ENCODE data around the gene SLC35B2.

DNA sequence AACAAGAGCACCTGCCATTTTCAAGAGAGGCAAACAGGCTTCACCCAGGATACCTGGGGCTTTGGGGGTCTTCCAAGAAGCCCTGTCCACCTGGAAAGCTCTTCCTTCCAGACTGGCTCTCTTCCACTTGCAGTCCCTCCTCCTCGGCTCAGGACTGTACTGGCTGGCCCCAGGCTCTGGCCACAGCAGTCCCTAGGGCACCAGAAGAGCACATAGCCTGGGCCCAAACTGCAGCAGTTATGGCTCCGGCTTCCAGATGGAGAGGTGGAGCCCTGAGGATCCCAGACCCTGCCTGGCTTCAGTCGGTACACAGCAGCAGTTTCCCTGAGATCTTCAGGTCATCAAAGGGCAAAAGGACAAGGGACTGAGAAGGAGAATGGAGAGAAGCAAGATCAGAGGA, 1.6 kb upstream of the SLC35B2 start:
- TF ChIP-seq YY1 (IDR thresholded peaks at IDR 0.05; ENCODE audit: insufficient read depth, insufficient read length) (no peak), SUZ12 (IDR thresholded peaks at IDR 0.05; ENCODE audit: extremely low read depth, insufficient read depth, insufficient read length) (no peak)
